ENCODE data around the gene ATCAY.
"Not testable (repeated sequence)": the region's sequence is repeated elsewhere in the genome, so short reads cannot be mapped to it uniquely, and the experiment has no call there.

The ATCAY gene

GRCh38 chr19:3873151-3873550 lies 7.3 kb upstream of the ATCAY start:
- DNase-seq (ENCODE audit: low read depth, low spot score): no peak
- POLR2A ChIA-PET: no interaction called here
- TF ChIP-seq CTCF (IDR thresholded peaks at IDR 0.05; ENCODE audit: insufficient read depth, low read length, missing control alignments): no peak
- CTCF ChIA-PET: no interaction called here
- no peak overlapping the region for H3K4me3 ChIP-seq (ENCODE audit: low read depth, low read length)

GRCh38 chr19:3874695-3875094 lies 5.8 kb upstream of the ATCAY start:
- CTCF ChIA-PET; DNase-seq (ENCODE audit: low read depth, low spot score); H3K4me3 ChIP-seq (ENCODE audit: low read depth, low read length); POLR2A ChIA-PET: not testable (repeated sequence)

GRCh38 chr19:3879656-3880055 lies 829 bp upstream of the ATCAY start:
- CTCF ChIA-PET: no interaction called here
- TF ChIP-seq CTCF (IDR thresholded peaks at IDR 0.05; ENCODE audit: insufficient read depth, low read length, missing control alignments): no peak
- DNase-seq (ENCODE audit: low read depth, low spot score): no peak
- H3K4me3 ChIP-seq (ENCODE audit: low read depth, low read length): no peak overlapping the region
- POLR2A ChIA-PET: no interaction called here

- DNase-seq (ENCODE audit: low read depth, low spot score): no peak
- no peak overlapping the region for H3K4me3 ChIP-seq (ENCODE audit: low read depth, low read length)
- CTCF ChIA-PET: no interaction called here
Measured at GRCh38 chr19:3881272-3882040, 971 bp downstream of the ATCAY start.

GRCh38 chr19:3882041-3882384 lies 1.5 kb downstream of the ATCAY start:
- POLR2A ChIA-PET: no interaction called here
- H3K4me3 ChIP-seq (ENCODE audit: low read depth, low read length): no peak overlapping the region
- no peak for TF ChIP-seq CTCF (IDR thresholded peaks at IDR 0.05; ENCODE audit: insufficient read depth, low read length, missing control alignments)
- DNase-seq (ENCODE audit: low read depth, low spot score): no peak
- CTCF ChIA-PET: no interaction called here

More at GRCh38 chr19:3881272-3882040, 971 bp downstream of the ATCAY start:
- POLR2A ChIA-PET: no interaction called here
- TF ChIP-seq CTCF (IDR thresholded peaks at IDR 0.05; ENCODE audit: insufficient read depth, low read length, missing control alignments): no peak

- POLR2A ChIA-PET: no interaction called here
- TF ChIP-seq CTCF (IDR thresholded peaks at IDR 0.05; ENCODE audit: insufficient read depth, low read length, missing control alignments): no peak
- no peak overlapping the region for H3K4me3 ChIP-seq (ENCODE audit: low read depth, low read length)
- CTCF ChIA-PET: no interaction called here
- DNase-seq (ENCODE audit: low read depth, low spot score): no peak
Measured at GRCh38 chr19:3890591-3890990, 10.1 kb downstream of the ATCAY start.

- POLR2A ChIA-PET: no interaction called here
- CTCF ChIA-PET: no interaction called here
- TF ChIP-seq CTCF (IDR thresholded peaks at IDR 0.05; ENCODE audit: insufficient read depth, low read length, missing control alignments): no peak
- H3K4me3 ChIP-seq (ENCODE audit: low read depth, low read length): no peak overlapping the region
- no peak for DNase-seq (ENCODE audit: low read depth, low spot score)
Measured at GRCh38 chr19:3893509-3894179, 13.2 kb downstream of the ATCAY start.

GRCh38 chr19:3894959-3895358 lies 14.5 kb downstream of the ATCAY start:
- DNase-seq (ENCODE audit: low read depth, low spot score); H3K4me3 ChIP-seq (ENCODE audit: low read depth, low read length); POLR2A ChIA-PET; CTCF ChIA-PET: not testable (repeated sequence)
